ENCODE results near the gene RBPJ. TPM values are rescaled to one million over a fixed set of nuclear protein-coding genes. Genes with fewer than 3 reads are reported as not detected.

Gene RBPJ
- total and polyA plus RNA-seq, 2 donors (not counting 1 experiment from before 2014, with no cell fraction given): 144 to 253 TPM

DNA sequence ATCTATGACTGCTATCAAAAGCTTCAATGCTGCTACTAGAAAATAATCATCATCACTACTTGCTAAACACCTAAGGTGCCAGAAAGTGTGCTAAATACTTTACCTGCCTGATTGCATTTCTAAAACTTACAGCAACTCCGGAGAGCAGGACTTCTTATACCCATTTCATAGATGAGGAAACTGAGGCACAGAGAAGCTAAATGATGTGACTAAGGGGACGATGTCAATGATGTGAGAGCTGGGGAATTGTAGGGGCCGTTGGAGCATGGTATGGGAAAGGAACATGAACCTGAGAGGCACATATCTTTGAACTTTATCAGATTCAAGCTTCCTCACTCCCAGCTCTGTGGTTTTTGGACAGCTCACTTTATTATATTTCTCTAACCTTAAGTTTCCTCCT lies 130.8 kb downstream of the RBPJ start:
- no peaks in the 10 kb centered on the region for H3K36me3 ChIP-seq (ENCODE audit: control insufficient read depth, insufficient read depth, low read length)
- no peaks in the 10 kb centered on the region for H3K9me3 ChIP-seq (ENCODE audit: control insufficient read depth, insufficient read depth, low read depth, low read length)
- no peak overlapping the region for H3K4me2 ChIP-seq (ENCODE audit: extremely low read depth, insufficient read depth, low read length)
- H3K27me3 ChIP-seq (ENCODE audit: control insufficient read depth, insufficient read depth, low read length): no peaks in the 10 kb centered on the region
- no peak overlapping the region for H3K27ac ChIP-seq (ENCODE audit: insufficient read depth, low read length)
- peak in 1 of 2 donors; percentile 11 for DNase-seq (ENCODE audit: low read depth in 2 of 2)
- H2AFZ ChIP-seq (ENCODE audit: low read length): no peak overlapping the region
- H3K9ac ChIP-seq (ENCODE audit: insufficient read depth, low read length): no peak overlapping the region
- H4K20me1 ChIP-seq (ENCODE audit: control insufficient read depth, extremely low read depth, insufficient read depth, low read length): no peaks in the 10 kb centered on the region
- H3K4me1 ChIP-seq (ENCODE audit: control insufficient read depth, extremely low read depth, insufficient read depth, low read length): no peaks in the 10 kb centered on the region
- no peak overlapping the region for H3K4me3 ChIP-seq (replicated peaks in 1 of 4; ENCODE audit: control extremely low read depth in 1 of 4, insufficient read depth in 1 of 4, low read depth in 3 of 4, low read length in 4 of 4)
- H3K79me2 ChIP-seq (ENCODE audit: control insufficient read depth, insufficient read depth, low read length): no peaks in the 10 kb centered on the region
- TF ChIP-seq EZH2 (IDR thresholded peaks at IDR 0.05; ENCODE audit: low read length, missing control alignments) (no peak), CTCF (conservative IDR thresholded peaks at IDR 0.05 in 1 of 2, IDR thresholded peaks at IDR 0.05 in 1 of 2; ENCODE audit: low read depth in 1 of 2, low read length in 2 of 2) (no peak)

DNA sequence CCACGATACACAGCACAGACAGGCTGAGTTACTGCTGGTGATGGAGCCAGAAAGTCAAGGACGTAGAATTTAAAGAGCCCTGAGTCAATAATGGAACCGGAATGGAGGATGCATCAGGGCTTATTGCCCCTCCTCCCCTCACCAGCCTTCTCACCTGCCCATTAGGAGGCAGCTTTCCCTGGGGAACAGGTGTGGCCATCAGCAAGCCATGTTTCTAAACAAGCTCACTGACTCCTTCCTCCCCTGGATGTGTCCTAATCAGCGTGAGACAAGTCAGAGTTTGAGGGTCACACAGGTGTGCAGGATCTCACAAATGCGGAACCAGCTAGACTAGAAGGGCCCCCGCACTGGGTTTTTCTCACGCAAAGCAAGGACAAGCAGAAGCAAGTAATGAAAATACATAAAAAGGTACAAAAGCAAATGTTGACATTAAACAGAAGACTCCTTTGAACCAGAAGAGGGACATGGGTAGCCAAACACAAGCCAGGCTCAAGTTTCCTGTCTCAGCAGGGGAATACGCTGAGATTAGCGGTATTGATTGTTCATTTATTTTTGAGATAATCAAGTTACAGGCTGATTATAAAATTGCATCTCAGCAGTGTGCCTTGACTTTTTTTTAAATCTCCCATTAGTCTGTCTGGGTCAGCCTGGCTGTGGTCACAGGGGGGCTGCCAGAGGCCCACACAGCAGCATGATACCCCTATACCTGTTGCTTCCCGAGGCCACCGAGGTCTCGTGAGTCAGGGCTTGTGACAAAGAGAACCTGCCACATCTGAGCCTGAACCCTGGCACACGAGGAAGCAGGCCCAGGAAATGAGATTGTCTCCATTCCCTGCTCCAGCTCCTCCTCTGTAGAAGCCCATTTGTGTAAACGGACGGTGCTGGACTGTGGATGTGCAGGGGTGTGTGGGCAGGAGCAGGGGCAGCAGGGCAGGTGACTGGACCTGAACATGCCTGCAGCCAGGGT lies 132.0 kb downstream of the RBPJ start:
- no peak overlapping the region for H3K4me3 ChIP-seq (replicated peaks in 1 of 4; ENCODE audit: control extremely low read depth in 1 of 4, insufficient read depth in 1 of 4, low read depth in 3 of 4, low read length in 4 of 4)
- H3K4me2 ChIP-seq (ENCODE audit: extremely low read depth, insufficient read depth, low read length): no peak overlapping the region
- H3K36me3 ChIP-seq (ENCODE audit: control insufficient read depth, insufficient read depth, low read length): no peaks in the 10 kb centered on the region
- no peak for DNase-seq (ENCODE audit: low read depth in 2 of 2)
- H2AFZ ChIP-seq (ENCODE audit: low read length): no peak overlapping the region
- H3K79me2 ChIP-seq (ENCODE audit: control insufficient read depth, insufficient read depth, low read length): no peaks in the 10 kb centered on the region
- no peak overlapping the region for H3K9ac ChIP-seq (ENCODE audit: insufficient read depth, low read length)
- no peaks in the 10 kb centered on the region for H3K4me1 ChIP-seq (ENCODE audit: control insufficient read depth, extremely low read depth, insufficient read depth, low read length)
- H3K27me3 ChIP-seq (ENCODE audit: control insufficient read depth, insufficient read depth, low read length): no peaks in the 10 kb centered on the region
- no peak overlapping the region for H3K27ac ChIP-seq (ENCODE audit: insufficient read depth, low read length)
- TF ChIP-seq EZH2 (IDR thresholded peaks at IDR 0.05; ENCODE audit: low read length, missing control alignments) (no peak), CTCF (conservative IDR thresholded peaks at IDR 0.05 in 1 of 2, IDR thresholded peaks at IDR 0.05 in 1 of 2; ENCODE audit: low read depth in 1 of 2, low read length in 2 of 2) (no peak)
- H4K20me1 ChIP-seq (ENCODE audit: control insufficient read depth, extremely low read depth, insufficient read depth, low read length): no peaks in the 10 kb centered on the region
- H3K9me3 ChIP-seq (ENCODE audit: control insufficient read depth, insufficient read depth, low read depth, low read length): no peaks in the 10 kb centered on the region

GRCh38 chr4:26454961-26455360 lies 134.1 kb downstream of the RBPJ start:
- Histone ChIP-seq H3K27me3 (ENCODE audit: control insufficient read depth, insufficient read depth, low read length) (no peaks in the 10 kb centered on the region), H3K27ac (ENCODE audit: insufficient read depth, low read length) (no peak overlapping the region), H3K4me1 (ENCODE audit: control insufficient read depth, extremely low read depth, insufficient read depth, low read length) (no peaks in the 10 kb centered on the region), H3K9me3 (ENCODE audit: control insufficient read depth, insufficient read depth, low read depth, low read length) (no peaks in the 10 kb centered on the region), H4K20me1 (ENCODE audit: control insufficient read depth, extremely low read depth, insufficient read depth, low read length) (no peaks in the 10 kb centered on the region), H3K4me2 (ENCODE audit: extremely low read depth, insufficient read depth, low read length) (no peak overlapping the region), H3K36me3 (ENCODE audit: control insufficient read depth, insufficient read depth, low read length) (no peaks in the 10 kb centered on the region), H2AFZ (ENCODE audit: low read length) (no peak overlapping the region), H3K4me3 (replicated peaks in 1 of 4; ENCODE audit: control extremely low read depth in 1 of 4, insufficient read depth in 1 of 4, low read depth in 3 of 4, low read length in 4 of 4) (no peak overlapping the region), H3K79me2 (ENCODE audit: control insufficient read depth, insufficient read depth, low read length) (no peaks in the 10 kb centered on the region), H3K9ac (ENCODE audit: insufficient read depth, low read length) (no peak overlapping the region)
- DNase-seq (ENCODE audit: low read depth in 2 of 2): no peak
- no peak for TF ChIP-seq CTCF (conservative IDR thresholded peaks at IDR 0.05 in 1 of 2, IDR thresholded peaks at IDR 0.05 in 1 of 2; ENCODE audit: low read depth in 1 of 2, low read length in 2 of 2)
- TF ChIP-seq EZH2 (IDR thresholded peaks at IDR 0.05; ENCODE audit: low read length, missing control alignments): no peak
